ENCODE measurements around the gene SYNJ1. TPM values are rescaled to one million over a fixed set of nuclear protein-coding genes. Genes with fewer than 3 reads are reported as not detected.

The SYNJ1 gene
- total and polyA plus RNA-seq, 2 of the 13 experiments (the other 11 are each of a cell fraction or from before 2014, with no cell fraction given), result 2.0 to 2.7 TPM

DNA sequence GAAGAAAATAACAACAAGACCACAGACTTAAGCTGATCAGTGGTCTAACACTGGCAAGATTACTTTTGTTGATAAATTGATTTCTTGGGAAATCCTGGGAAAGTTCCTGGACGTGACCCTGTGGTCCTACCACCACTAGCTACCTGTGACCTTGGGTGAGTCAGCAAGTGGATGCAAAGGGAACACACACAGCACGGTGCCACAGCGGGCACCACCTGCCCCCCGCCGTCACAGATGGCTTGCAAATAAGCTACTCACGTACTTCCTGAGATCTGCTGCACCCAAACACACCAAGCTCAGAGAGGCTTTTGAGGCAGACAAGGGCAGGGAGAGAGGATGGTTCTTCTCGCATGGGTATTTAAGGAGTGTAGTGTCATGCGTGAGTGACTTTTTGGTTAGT is 128.3 kb downstream of the SYNJ1 start:
- Histone ChIP-seq H3K79me2 (ENCODE audit: insufficient read depth, low read length) (no peaks in the 10 kb centered on the region), H3K4me1 (ENCODE audit: insufficient read depth, low read length) (peaks cover 55% of the 10 kb centered on the region), H3K27ac (ENCODE audit: extremely low read length, insufficient read depth, low read length) (peak overlapping the region; percentile 0), H3K27me3 (ENCODE audit: control insufficient read depth in 1 of 2, insufficient read depth in 2 of 2, low read length in 2 of 2) (no peaks in the 10 kb centered on the region), H2AFZ (ENCODE audit: low read length) (no peak overlapping the region), H4K20me1 (ENCODE audit: insufficient read depth, low read length) (no peaks in the 10 kb centered on the region), H3K9ac (ENCODE audit: insufficient read depth, low read depth, low read length) (no peak overlapping the region), H3K36me3 (replicated peaks in 1 of 2; ENCODE audit: control insufficient read depth in 1 of 2, insufficient read depth in 2 of 2, low read length in 2 of 2) (peaks cover 16 to 27% of the 10 kb centered on the region in 2 experiments), H3K4me3 (replicated peaks in 1 of 3; ENCODE audit: insufficient read depth in 1 of 3, low read depth in 2 of 3, low read length in 3 of 3) (no peak overlapping the region), H3K4me2 (ENCODE audit: low read depth, low read length) (no peak overlapping the region), H3K9me3 (ENCODE audit: low read length) (no peaks in the 10 kb centered on the region)
- ATAC-seq (peak; percentile 13; the same call in 1 of the 3 replicates), FAIRE-seq (no peak), DNase-seq (ENCODE audit: low spot score) (peak; percentile 25)
- intact Hi-C loops (cut with micrococcal nuclease; ENCODE audit: unreplicated experiment) (loop anchor here (5.0 to 10.0 kb wide), 2 partner anchors 322 to 1605 kb away; partner anchors contain the start of gene MIS18A), in situ Hi-C loops (cut with HindIII; ENCODE audit: extremely low pct_ligation_motif_present, low pct_unique_long_range_greater_than_20kb) (no loop called here)
- no TSS peak for BruUV-seq (replicated peaks)
- POLR2A ChIA-PET, result interaction anchor here (0.7 to 1.1 kb wide), 3 partner anchors 27 to 269 kb away, joined by 3 to 4 read pairs (median 4); no protein-coding TSS in a partner anchor
- WGBS (ENCODE audit: low lambda C conversion rate), result 72% methylated on average over 8 of the region's 8 CpGs
- CTCF ChIA-PET (ENCODE audit: low intra/inter-chr PET ratio, low total read pairs), result no interaction called here
- TF ChIP-seq, protein P1, sequence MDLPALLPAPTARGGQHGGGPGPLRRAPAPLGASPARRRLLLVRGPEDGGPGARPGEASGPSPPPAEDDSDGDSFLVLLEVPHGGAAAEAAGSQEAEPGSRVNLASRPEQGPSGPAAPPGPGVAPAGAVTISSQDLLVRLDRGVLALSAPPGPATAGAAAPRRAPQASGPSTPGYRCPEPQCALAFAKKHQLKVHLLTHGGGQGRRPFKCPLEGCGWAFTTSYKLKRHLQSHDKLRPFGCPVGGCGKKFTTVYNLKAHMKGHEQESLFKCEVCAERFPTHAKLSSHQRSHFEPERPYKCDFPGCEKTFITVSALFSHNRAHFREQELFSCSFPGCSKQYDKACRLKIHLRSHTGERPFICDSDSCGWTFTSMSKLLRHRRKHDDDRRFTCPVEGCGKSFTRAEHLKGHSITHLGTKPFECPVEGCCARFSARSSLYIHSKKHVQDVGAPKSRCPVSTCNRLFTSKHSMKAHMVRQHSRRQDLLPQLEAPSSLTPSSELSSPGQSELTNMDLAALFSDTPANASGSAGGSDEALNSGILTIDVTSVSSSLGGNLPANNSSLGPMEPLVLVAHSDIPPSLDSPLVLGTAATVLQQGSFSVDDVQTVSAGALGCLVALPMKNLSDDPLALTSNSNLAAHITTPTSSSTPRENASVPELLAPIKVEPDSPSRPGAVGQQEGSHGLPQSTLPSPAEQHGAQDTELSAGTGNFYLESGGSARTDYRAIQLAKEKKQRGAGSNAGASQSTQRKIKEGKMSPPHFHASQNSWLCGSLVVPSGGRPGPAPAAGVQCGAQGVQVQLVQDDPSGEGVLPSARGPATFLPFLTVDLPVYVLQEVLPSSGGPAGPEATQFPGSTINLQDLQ (CRISPR knock-in tag; IDR thresholded peaks at IDR 0.05), result no peak
- TF ChIP-seq POLR2AphosphoS5 (IDR thresholded peaks at IDR 0.05; ENCODE audit: low read depth, low read length), result no peak
- TF ChIP-seq, protein P2, sequence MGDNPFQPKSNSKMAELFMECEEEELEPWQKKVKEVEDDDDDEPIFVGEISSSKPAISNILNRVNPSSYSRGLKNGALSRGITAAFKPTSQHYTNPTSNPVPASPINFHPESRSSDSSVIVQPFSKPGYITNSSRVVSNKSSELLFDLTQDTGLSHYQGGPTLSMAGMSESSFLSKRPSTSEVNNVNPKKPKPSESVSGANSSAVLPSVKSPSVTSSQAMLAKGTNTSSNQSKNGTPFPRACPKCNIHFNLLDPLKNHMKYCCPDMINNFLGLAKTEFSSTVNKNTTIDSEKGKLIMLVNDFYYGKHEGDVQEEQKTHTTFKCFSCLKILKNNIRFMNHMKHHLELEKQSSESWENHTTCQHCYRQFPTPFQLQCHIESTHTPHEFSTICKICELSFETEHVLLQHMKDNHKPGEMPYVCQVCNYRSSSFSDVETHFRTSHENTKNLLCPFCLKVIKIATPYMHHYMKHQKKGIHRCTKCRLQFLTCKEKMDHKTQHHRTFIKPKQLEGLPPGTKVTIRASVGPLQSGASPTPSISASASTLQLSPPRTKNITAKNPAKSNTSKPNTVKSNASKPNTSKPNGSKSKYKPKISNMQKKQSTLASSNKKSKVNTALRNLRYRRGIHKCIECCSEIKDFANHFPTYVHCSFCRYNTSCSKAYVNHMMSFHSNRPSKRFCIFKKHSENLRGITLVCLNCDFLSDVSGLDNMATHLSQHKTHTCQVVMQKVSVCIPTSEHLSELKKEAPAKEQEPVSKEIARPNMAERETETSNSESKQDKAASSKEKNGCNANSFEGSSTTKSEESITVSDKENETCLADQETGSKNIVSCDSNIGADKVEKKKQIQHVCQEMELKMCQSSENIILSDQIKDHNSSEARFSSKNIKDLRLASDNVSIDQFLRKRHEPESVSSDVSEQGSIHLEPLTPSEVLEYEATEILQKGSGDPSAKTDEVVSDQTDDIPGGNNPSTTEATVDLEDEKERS (CRISPR knock-in tag; IDR thresholded peaks at IDR 0.05), result no peak
- no peak for TF ChIP-seq ZNF207 (IDR thresholded peaks at IDR 0.05; ENCODE audit: borderline replicate concordance)
- no peak for TF ChIP-seq ZNF235 (CRISPR knock-in tag; IDR thresholded peaks at IDR 0.05; ENCODE audit: borderline replicate concordance)
- no peak for TF ChIP-seq SRSF9 (IDR thresholded peaks at IDR 0.05; ENCODE audit: borderline replicate concordance, insufficient read depth, low read depth, low read length, poor library complexity, severe bottlenecking)
- TF ChIP-seq, protein P3, sequence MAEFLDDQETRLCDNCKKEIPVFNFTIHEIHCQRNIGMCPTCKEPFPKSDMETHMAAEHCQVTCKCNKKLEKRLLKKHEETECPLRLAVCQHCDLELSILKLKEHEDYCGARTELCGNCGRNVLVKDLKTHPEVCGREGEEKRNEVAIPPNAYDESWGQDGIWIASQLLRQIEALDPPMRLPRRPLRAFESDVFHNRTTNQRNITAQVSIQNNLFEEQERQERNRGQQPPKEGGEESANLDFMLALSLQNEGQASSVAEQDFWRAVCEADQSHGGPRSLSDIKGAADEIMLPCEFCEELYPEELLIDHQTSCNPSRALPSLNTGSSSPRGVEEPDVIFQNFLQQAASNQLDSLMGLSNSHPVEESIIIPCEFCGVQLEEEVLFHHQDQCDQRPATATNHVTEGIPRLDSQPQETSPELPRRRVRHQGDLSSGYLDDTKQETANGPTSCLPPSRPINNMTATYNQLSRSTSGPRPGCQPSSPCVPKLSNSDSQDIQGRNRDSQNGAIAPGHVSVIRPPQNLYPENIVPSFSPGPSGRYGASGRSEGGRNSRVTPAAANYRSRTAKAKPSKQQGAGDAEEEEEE (CRISPR knock-in tag; IDR thresholded peaks at IDR 0.05; ENCODE audit: borderline replicate concordance), result no peak
- TF ChIP-seq, protein P4, sequence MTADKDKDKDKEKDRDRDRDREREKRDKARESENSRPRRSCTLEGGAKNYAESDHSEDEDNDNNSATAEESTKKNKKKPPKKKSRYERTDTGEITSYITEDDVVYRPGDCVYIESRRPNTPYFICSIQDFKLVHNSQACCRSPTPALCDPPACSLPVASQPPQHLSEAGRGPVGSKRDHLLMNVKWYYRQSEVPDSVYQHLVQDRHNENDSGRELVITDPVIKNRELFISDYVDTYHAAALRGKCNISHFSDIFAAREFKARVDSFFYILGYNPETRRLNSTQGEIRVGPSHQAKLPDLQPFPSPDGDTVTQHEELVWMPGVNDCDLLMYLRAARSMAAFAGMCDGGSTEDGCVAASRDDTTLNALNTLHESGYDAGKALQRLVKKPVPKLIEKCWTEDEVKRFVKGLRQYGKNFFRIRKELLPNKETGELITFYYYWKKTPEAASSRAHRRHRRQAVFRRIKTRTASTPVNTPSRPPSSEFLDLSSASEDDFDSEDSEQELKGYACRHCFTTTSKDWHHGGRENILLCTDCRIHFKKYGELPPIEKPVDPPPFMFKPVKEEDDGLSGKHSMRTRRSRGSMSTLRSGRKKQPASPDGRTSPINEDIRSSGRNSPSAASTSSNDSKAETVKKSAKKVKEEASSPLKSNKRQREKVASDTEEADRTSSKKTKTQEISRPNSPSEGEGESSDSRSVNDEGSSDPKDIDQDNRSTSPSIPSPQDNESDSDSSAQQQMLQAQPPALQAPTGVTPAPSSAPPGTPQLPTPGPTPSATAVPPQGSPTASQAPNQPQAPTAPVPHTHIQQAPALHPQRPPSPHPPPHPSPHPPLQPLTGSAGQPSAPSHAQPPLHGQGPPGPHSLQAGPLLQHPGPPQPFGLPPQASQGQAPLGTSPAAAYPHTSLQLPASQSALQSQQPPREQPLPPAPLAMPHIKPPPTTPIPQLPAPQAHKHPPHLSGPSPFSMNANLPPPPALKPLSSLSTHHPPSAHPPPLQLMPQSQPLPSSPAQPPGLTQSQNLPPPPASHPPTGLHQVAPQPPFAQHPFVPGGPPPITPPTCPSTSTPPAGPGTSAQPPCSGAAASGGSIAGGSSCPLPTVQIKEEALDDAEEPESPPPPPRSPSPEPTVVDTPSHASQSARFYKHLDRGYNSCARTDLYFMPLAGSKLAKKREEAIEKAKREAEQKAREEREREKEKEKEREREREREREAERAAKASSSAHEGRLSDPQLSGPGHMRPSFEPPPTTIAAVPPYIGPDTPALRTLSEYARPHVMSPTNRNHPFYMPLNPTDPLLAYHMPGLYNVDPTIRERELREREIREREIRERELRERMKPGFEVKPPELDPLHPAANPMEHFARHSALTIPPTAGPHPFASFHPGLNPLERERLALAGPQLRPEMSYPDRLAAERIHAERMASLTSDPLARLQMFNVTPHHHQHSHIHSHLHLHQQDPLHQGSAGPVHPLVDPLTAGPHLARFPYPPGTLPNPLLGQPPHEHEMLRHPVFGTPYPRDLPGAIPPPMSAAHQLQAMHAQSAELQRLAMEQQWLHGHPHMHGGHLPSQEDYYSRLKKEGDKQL (CRISPR knock-in tag; IDR thresholded peaks at IDR 0.05; ENCODE audit: low read depth), result no peak
